Measurements from ENCODE around the gene PTPRN2. TPM values are rescaled to one million over a fixed set of nuclear protein-coding genes. Genes with fewer than 3 reads are reported as not detected.
A peak's percentile ranks its signal among the peaks of the same experiment; 100 is the strongest.

PTPRN2 gene
- total and polyA plus RNA-seq, 9 of the 15 experiments (the other 6 are each of a cell fraction or from before 2014, with no cell fraction given): not detected

GRCh38 chr7:157579425-157579824 is 1008.2 kb downstream of the PTPRN2 start (continued):
- TF ChIP-seq KDM2B (CRISPR knock-in tag; IDR thresholded peaks at IDR 0.05) (no peak), ZKSCAN3 (CRISPR knock-in tag; IDR thresholded peaks at IDR 0.05) (no peak), SUPT5H (IDR thresholded peaks at IDR 0.05) (no peak), E2F3 (CRISPR knock-in tag; IDR thresholded peaks at IDR 0.05) (no peak), PHB2 (IDR thresholded peaks at IDR 0.05; ENCODE audit: low read depth) (no peak), MLLT1 (IDR thresholded peaks at IDR 0.05) (no peak), BMI1 (IDR thresholded peaks at IDR 0.05; ENCODE audit: low read length) (no peak), ZNF561 (CRISPR knock-in tag; conservative IDR thresholded peaks at IDR 0.05) (no peak)

GRCh38 chr7:157577796-157578339 is 1009.8 kb downstream of the PTPRN2 start:
- Histone ChIP-seq H3K27ac (ENCODE audit: extremely low read depth, low read depth, low read length) (no peak overlapping the region), H3K27me3 (ENCODE audit: control insufficient read depth in 2 of 2, insufficient read depth in 2 of 2, low read length in 2 of 2) (peaks cover 74 to 80% of the 10 kb centered on the region in 2 experiments), H3K9ac (ENCODE audit: insufficient read depth in 1 of 2, low read depth in 2 of 2, low read length in 2 of 2) (no peak overlapping the region), H3K9me1 (ENCODE audit: control insufficient read depth, insufficient read depth, low read length) (no peaks in the 10 kb centered on the region), H3K79me2 (ENCODE audit: control insufficient read depth, insufficient read depth, low read length) (no peaks in the 10 kb centered on the region), H4K20me1 (replicated peaks; ENCODE audit: control insufficient read depth, insufficient read depth, low read length) (no peaks in the 10 kb centered on the region), H3K4me3 (no peak overlapping the region), H3K9me3 (replicated peaks; ENCODE audit: control insufficient read depth, insufficient read depth, low read depth, low read length) (no peaks in the 10 kb centered on the region), H3K4me2 (ENCODE audit: insufficient read depth, low read length) (no peak overlapping the region), H3K4me1 (replicated peaks in 1 of 2; ENCODE audit: control insufficient read depth in 2 of 2, insufficient read depth in 2 of 2, low read length in 2 of 2) (peaks cover 0 to 6% of the 10 kb centered on the region in 2 experiments; a peak in 2 of 5 replicates), H3K36me3 (ENCODE audit: control insufficient read depth, insufficient read depth, low read length) (no peaks in the 10 kb centered on the region), H2AFZ (ENCODE audit: low read depth, low read length) (no peak overlapping the region)
- FAIRE-seq: no peak
- ATAC-seq: peak; percentile 58
- ChIA-PET CTCF (ENCODE audit: low intra/inter-chr PET ratio) (no interaction called here), POLR2A (interaction anchor here (0.6 to 1.3 kb wide), 2 partner anchors 10 to 1345 kb away, joined by 3 to 4 read pairs; no protein-coding TSS in a partner anchor)
- no peak for DNase-seq (ENCODE audit: extremely low read depth in 1 of 4, low spot score in 3 of 4)
- in situ Hi-C loops (cut with MboI): no loop called here
- 2% methylated on average over 31 of the region's 31 CpGs for WGBS (ENCODE audit: insufficient coverage, low coverage, missing lambda C conversion rate)
- BruUV-seq (replicated peaks): no TSS peak
- intact Hi-C loops (cut with micrococcal nuclease): no loop called here
- TF ChIP-seq SAFB2 (IDR thresholded peaks at IDR 0.05; ENCODE audit: borderline replicate concordance, low read depth, low read length, severe bottlenecking) (no peak), THAP12 (CRISPR knock-in tag; IDR thresholded peaks at IDR 0.05) (no peak), HDAC6 (IDR thresholded peaks at IDR 0.05; ENCODE audit: low read depth, low read length) (no peak), ZSCAN29 (IDR thresholded peaks at IDR 0.05) (no peak), ETS2 (tag; IDR thresholded peaks at IDR 0.05; ENCODE audit: borderline replicate concordance, poor library complexity, severe bottlenecking) (no peak), RBM15 (IDR thresholded peaks at IDR 0.05; ENCODE audit: insufficient read depth, low read length) (no peak), ELK3 (CRISPR knock-in tag; IDR thresholded peaks at IDR 0.05) (no peak), PRPF4 (IDR thresholded peaks at IDR 0.05; ENCODE audit: insufficient read depth, low read depth, low read length, poor library complexity, severe bottlenecking) (no peak)
